Osteocyte (in vitro differentiated cells): ENCODE results near the gene CRYBG3. TPM values are rescaled to one million over a fixed set of nuclear protein-coding genes. Genes with fewer than 3 reads are reported as not detected.

Experiments
- DNase-seq: peaks from one replicate; pipeline ENCODE4 v3.0.0; 2021; ENCODE audit warnings: mixed read lengths; ENCODE audit not compliant: unreplicated experiment; ENCODE audit errors: extremely low spot score
- H3K27ac Mint-ChIP-seq: one replicate; pipeline ENCODE4 v1.8.0; 2021; ENCODE audit warnings: mild to moderate bottlenecking, mixed read lengths; ENCODE audit not compliant: unreplicated experiment
- H3K27me3 Mint-ChIP-seq: one replicate; pipeline ENCODE4 v1.8.0; 2021; ENCODE audit warnings: mixed read lengths; ENCODE audit not compliant: unreplicated experiment
- H3K36me3 Mint-ChIP-seq: one replicate; pipeline ENCODE4 v1.8.0; 2021; ENCODE audit warnings: mixed read lengths; ENCODE audit not compliant: unreplicated experiment
- H3K4me1 Mint-ChIP-seq: one replicate; pipeline ENCODE4 v1.8.0; 2021; ENCODE audit warnings: mixed read lengths; ENCODE audit not compliant: unreplicated experiment
- H3K4me3 Mint-ChIP-seq: one replicate; pipeline ENCODE4 v1.8.0; 2021; ENCODE audit warnings: mild to moderate bottlenecking, moderate library complexity, mixed read lengths; ENCODE audit not compliant: unreplicated experiment
- H3K9me3 Mint-ChIP-seq: one replicate; pipeline ENCODE4 v1.8.0; 2021; ENCODE audit warnings: mixed read lengths; ENCODE audit not compliant: unreplicated experiment
- long read RNA-seq: library from polyadenylated mRNA; unstranded; transcript quantifications from one replicate; pipeline ENCODE4 v2.0.0, GENCODE V29; 2021
- total RNA-seq: library from RNA; stranded (reverse); gene quantifications from 2 replicates; pipeline ENCODE4 v1.2.1, GENCODE V29; 2021
- TF ChIP-seq, protein P1 (sequence below): fragments of 200-600 bp; sonication (generic); IDR thresholded peaks from 2 replicates; pipeline ENCODE4 v1.5.0; 2021; ENCODE audit warnings: antibody characterized with exemption, mild to moderate bottlenecking, moderate library complexity

The CRYBG3 gene
- 13.0 and 13.5 TPM in 2 replicates for total RNA-seq
- long read RNA-seq, partial matches to known transcripts, result 29 of 33 reads
- long read RNA-seq, other reads (novel, unspliced or antisense), result 4 of 33 reads

DNA sequence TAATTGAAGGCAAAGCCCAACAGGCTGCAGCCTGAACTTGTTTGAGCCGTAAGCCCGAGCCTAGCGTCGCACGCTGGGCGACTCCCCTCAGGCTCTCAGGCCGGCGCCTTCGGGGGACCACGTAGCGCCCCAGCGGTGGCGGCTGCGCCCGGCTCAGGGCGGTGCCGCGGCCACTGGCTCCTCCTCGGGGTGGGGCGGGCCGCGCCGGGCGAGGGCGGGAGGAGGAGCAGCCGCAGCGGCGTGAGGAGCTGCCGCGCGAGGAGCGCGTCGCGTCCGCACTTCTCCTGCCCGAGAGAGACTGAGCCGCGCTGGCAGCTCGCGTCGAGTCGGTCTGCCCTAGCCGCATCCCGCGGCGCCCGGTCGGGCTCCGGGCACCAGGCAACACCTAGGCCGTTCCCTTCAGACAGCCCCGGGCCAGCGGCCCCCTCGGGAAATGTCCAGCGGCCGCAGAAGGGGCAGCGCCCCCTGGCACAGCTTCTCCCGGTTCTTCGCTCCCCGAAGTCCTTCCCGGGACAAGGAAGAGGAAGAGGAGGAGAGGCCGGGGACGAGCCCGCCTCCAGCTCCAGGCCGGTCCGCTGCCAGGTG, at the start of gene CRYBG3:
Gene CRYBG3, plus strand, starts transcription at position 238 of the 585 bp plus-strand sequence. Its CDS starts 196 bp downstream, at position 434.
- peak; percentile 94 for DNase-seq
- H3K9me3 Mint-ChIP-seq, result no peaks in the 10 kb centered on the region
- TF ChIP-seq, protein P1, sequence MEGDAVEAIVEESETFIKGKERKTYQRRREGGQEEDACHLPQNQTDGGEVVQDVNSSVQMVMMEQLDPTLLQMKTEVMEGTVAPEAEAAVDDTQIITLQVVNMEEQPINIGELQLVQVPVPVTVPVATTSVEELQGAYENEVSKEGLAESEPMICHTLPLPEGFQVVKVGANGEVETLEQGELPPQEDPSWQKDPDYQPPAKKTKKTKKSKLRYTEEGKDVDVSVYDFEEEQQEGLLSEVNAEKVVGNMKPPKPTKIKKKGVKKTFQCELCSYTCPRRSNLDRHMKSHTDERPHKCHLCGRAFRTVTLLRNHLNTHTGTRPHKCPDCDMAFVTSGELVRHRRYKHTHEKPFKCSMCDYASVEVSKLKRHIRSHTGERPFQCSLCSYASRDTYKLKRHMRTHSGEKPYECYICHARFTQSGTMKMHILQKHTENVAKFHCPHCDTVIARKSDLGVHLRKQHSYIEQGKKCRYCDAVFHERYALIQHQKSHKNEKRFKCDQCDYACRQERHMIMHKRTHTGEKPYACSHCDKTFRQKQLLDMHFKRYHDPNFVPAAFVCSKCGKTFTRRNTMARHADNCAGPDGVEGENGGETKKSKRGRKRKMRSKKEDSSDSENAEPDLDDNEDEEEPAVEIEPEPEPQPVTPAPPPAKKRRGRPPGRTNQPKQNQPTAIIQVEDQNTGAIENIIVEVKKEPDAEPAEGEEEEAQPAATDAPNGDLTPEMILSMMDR, result peak; percentile 58
- H3K27ac Mint-ChIP-seq, result peak within 1 kb of the TSS; percentile 98
- no peaks in the 10 kb centered on the region for H3K36me3 Mint-ChIP-seq
- peak within 1 kb of the TSS; percentile 100 for H3K4me3 Mint-ChIP-seq
- H3K4me1 Mint-ChIP-seq, result peaks cover 21% of the 10 kb centered on the region
- peaks cover 27% of the 10 kb centered on the region for H3K27me3 Mint-ChIP-seq

DNA sequence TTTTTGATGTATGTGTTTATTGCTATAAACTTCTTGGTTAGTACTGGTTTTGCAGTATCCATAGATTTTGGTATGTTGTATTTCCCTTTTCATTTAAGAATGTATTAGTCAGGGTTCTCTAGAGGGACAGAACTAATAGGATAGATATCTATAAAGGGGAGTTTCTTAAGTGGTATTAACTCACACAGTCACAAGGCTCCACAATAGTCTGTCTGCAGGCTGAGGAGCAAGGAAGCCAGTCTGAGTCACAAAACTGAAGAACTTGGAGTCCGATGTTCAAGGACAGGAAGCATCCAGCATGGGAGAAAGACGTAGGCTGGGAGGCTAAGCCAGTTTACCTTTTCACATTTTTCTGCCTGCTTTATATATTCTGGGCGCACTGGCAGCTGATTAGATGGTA, 48.9 kb upstream of the CRYBG3 start:
- Mint-ChIP-seq H3K27me3 (no peaks in the 10 kb centered on the region), H3K9me3 (peaks cover 21% of the 10 kb centered on the region), H3K4me3 (no peak overlapping the region), H3K4me1 (peaks cover 9% of the 10 kb centered on the region), H3K36me3 (peaks cover 36% of the 10 kb centered on the region), H3K27ac (no peak overlapping the region)
- no peak for DNase-seq
- TF ChIP-seq, protein P1, result no peak

DNA sequence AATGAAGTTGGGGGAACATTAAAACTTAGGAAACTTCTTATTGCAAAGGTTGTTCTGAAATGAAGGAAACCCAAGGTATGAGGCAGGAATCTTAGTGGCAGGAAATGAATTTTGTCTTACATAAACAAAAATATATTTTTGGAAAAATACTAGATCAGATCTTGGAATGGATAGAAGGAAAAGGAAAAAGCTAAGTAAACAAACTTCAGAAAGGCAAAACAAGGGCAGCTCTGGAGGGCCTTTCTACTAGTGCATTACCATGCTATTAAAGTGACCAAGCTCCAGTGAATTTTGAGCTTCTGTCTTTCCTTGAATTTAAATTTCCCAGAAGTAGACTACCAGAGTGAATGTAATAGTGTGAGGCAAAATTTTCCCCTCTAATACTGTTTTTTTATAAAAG, 43.7 kb upstream of the CRYBG3 start:
- DNase-seq, result no peak
- H3K27ac Mint-ChIP-seq, result peak overlapping the region; percentile 12
- peaks cover 17% of the 10 kb centered on the region for H3K4me1 Mint-ChIP-seq
- no peaks in the 10 kb centered on the region for H3K9me3 Mint-ChIP-seq
- TF ChIP-seq, protein P1, result no peak
- H3K27me3 Mint-ChIP-seq, result no peaks in the 10 kb centered on the region
- peaks cover 7% of the 10 kb centered on the region for H3K36me3 Mint-ChIP-seq
- no peak overlapping the region for H3K4me3 Mint-ChIP-seq

- DNase-seq, result no peak
- no peak overlapping the region for H3K27ac Mint-ChIP-seq
- H3K9me3 Mint-ChIP-seq, result no peaks in the 10 kb centered on the region
- no peak overlapping the region for H3K4me3 Mint-ChIP-seq
- no peaks in the 10 kb centered on the region for H3K4me1 Mint-ChIP-seq
- no peaks in the 10 kb centered on the region for H3K27me3 Mint-ChIP-seq
- no peaks in the 10 kb centered on the region for H3K36me3 Mint-ChIP-seq
- TF ChIP-seq, protein P1, result peak; percentile 88
Measured at GRCh38 chr3:97793420-97794019, 28.3 kb upstream of the CRYBG3 start.

GRCh38 chr3:97795951-97796350, 25.9 kb upstream of the CRYBG3 start:
- DNase-seq, result no peak
- no peaks in the 10 kb centered on the region for H3K36me3 Mint-ChIP-seq

More at GRCh38 chr3:97795951-97796350, 25.9 kb upstream of the CRYBG3 start:
- no peak overlapping the region for H3K27ac Mint-ChIP-seq
- H3K4me1 Mint-ChIP-seq, result no peaks in the 10 kb centered on the region
- H3K27me3 Mint-ChIP-seq, result no peaks in the 10 kb centered on the region
- H3K9me3 Mint-ChIP-seq, result no peaks in the 10 kb centered on the region
- H3K4me3 Mint-ChIP-seq, result no peak overlapping the region
- TF ChIP-seq, protein P1, result no peak
